Pons (tissue), 1 donor: ENCODE results near the gene TMEM258.

Experiments used
- DNase-seq: peaks from one replicate; pipeline ENCODE4 v3.0.0-alpha.2; 2016; ENCODE audit warnings: low spot score

TMEM258 gene

GRCh38 chr11:61820174-61820573, 27.8 kb upstream of the TMEM258 start:
- no peak for DNase-seq

GRCh38 chr11:61817471-61818202, 25.2 kb upstream of the TMEM258 start:
- no peak for DNase-seq

- peak; percentile 91 for DNase-seq
These were observed 24.5 kb upstream of the TMEM258 start, which contains the start of gene FADS1 for GRCh38 chr11:61816736-61817455. Gene FADS1 (minus strand): TSS chr11:61817003. CDS start chr11:61816929, 74 bp downstream.

- no peak for DNase-seq
These were observed 23.7 kb upstream of the TMEM258 start for GRCh38 chr11:61815790-61816735.

GRCh38 chr11:61814958-61815789, 22.8 kb upstream of the TMEM258 start:
- peak; percentile 98 for DNase-seq

GRCh38 chr11:61814247-61814957, 22.0 kb upstream of the TMEM258 start:
- peak; percentile 86 for DNase-seq

- no peak for DNase-seq
These were observed 20.5 kb upstream of the TMEM258 start for GRCh38 chr11:61812736-61813411.

- no peak for DNase-seq
These were observed 19.4 kb upstream of the TMEM258 start for GRCh38 chr11:61811831-61812230.

GRCh38 chr11:61810671-61811175, 18.3 kb upstream of the TMEM258 start:
- DNase-seq = no peak

- DNase-seq = no peak
These were observed 14.4 kb upstream of the TMEM258 start for GRCh38 chr11:61806785-61807184.

- DNase-seq = no peak
These were observed 12.7 kb upstream of the TMEM258 start for GRCh38 chr11:61805146-61805545.

- no peak for DNase-seq
These were observed 11.7 kb upstream of the TMEM258 start for GRCh38 chr11:61803889-61804647.

- DNase-seq = no peak
These were observed 10.2 kb upstream of the TMEM258 start for GRCh38 chr11:61802605-61803004.

GRCh38 chr11:61800331-61801281, 8.2 kb upstream of the TMEM258 start:
- no peak for DNase-seq

GRCh38 chr11:61799665-61800284, 7.4 kb upstream of the TMEM258 start:
- no peak for DNase-seq

- peak; percentile 96 for DNase-seq
These were observed 5.0 kb upstream of the TMEM258 start for GRCh38 chr11:61797263-61797944.
